Measurements from ENCODE around the gene ANKMY1.

ANKMY1 gene

GRCh38 chr2:240600451-240600961, 42.7 kb upstream of the ANKMY1 start:
- Histone ChIP-seq H3K4me3 (ENCODE audit: low read depth, low read length) (no peak overlapping the region), H3K36me3 (peaks cover 20% of the 10 kb centered on the region), H3K27me3 (ENCODE audit: insufficient read depth, low read depth, severe bottlenecking) (no peaks in the 10 kb centered on the region), H3K27ac (no peak overlapping the region), H3K9me3 (ENCODE audit: severe bottlenecking) (no peaks in the 10 kb centered on the region)
- TF ChIP-seq, protein P1, sequence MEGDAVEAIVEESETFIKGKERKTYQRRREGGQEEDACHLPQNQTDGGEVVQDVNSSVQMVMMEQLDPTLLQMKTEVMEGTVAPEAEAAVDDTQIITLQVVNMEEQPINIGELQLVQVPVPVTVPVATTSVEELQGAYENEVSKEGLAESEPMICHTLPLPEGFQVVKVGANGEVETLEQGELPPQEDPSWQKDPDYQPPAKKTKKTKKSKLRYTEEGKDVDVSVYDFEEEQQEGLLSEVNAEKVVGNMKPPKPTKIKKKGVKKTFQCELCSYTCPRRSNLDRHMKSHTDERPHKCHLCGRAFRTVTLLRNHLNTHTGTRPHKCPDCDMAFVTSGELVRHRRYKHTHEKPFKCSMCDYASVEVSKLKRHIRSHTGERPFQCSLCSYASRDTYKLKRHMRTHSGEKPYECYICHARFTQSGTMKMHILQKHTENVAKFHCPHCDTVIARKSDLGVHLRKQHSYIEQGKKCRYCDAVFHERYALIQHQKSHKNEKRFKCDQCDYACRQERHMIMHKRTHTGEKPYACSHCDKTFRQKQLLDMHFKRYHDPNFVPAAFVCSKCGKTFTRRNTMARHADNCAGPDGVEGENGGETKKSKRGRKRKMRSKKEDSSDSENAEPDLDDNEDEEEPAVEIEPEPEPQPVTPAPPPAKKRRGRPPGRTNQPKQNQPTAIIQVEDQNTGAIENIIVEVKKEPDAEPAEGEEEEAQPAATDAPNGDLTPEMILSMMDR (IDR thresholded peaks at IDR 0.05; ENCODE audit: low read depth, low read length), result no peak
- DNase-seq, result peak; percentile 6

- Histone ChIP-seq H3K4me3 (ENCODE audit: low read depth, low read length) (no peak overlapping the region), H3K36me3 (peaks cover 23% of the 10 kb centered on the region), H3K9me3 (ENCODE audit: severe bottlenecking) (no peaks in the 10 kb centered on the region), H3K27ac (no peak overlapping the region), H3K27me3 (ENCODE audit: insufficient read depth, low read depth, severe bottlenecking) (no peaks in the 10 kb centered on the region)
- TF ChIP-seq, protein P1 (IDR thresholded peaks at IDR 0.05; ENCODE audit: low read depth, low read length), result no peak
- no peak for DNase-seq
These were observed 41.4 kb upstream of the ANKMY1 start for GRCh38 chr2:240599141-240599583.

DNA sequence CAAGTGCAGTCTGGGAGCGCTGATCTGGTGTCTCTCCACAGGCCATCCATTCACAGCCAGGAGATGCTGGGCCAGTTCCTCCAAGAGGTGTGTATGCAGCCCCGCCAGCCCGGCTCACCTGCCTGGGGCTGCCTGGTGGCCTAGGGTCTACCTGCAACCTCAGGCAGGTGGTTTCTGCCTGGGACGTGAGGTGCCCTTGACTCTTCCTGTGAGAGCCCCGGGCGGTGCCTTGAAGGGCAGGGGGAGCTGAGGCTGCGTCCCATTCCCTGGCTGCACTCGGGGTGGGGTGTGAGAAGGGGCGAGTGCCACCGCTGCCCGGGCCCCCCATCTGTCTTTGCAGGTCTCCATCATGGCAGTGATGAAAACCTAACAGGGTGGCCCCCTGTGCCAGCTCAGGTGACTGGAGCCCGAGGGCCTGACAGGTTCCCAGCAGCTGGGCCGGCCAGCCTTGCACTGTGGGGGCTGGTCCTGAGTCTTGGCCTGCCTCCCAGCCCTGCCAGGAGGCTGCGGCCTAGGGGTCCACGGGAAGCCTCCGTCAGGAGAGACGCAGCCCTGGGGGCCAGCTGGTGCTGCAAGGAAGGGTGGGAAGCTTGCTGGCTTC, 40.6 kb upstream of the ANKMY1 start:
- H3K36me3 ChIP-seq, result peaks cover 23% of the 10 kb centered on the region

DNA sequence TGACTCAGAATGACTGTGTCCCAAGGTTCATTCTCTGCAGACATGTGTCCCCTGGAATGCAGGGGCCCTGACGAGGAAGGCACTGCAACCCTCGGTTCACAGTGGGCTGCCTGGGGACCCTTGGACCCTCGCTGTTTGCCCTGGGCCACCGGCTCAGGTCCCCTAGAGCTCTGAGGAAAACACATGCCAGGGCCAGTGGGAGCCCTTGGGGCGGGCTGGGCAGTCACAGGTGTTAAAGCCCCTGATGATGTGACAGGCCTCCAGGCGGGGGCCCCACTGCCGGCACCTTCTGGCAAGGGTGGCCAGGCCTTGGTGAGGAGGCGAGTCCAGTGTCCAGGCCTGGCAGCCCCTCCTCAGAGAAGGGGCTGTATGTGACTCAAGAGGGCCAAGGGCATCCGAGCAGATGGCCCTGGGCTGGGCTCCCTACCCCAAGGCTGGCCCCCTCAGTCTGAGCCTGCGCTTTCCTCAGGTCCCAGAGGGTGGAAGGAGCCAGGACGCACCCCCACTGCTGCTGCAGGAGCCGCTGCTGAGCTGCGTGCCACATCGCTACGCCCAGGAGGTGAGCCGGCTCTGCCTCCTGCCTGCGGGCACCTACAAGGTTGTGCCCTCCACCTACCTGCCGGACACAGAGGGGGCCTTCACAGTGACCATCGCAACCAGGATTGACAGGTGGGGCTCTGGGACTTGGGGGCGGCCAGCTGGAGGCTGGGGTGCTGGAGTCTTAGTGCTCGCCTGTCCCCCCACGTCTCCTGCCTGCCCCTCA, 39.8 kb upstream of the ANKMY1 start:
- TF ChIP-seq, protein P1 (IDR thresholded peaks at IDR 0.05; ENCODE audit: low read depth, low read length), result no peak
- Histone ChIP-seq H3K27ac (no peak overlapping the region), H3K9me3 (ENCODE audit: severe bottlenecking) (no peaks in the 10 kb centered on the region), H3K36me3 (peaks cover 27% of the 10 kb centered on the region), H3K4me3 (ENCODE audit: low read depth, low read length) (no peak overlapping the region), H3K27me3 (ENCODE audit: insufficient read depth, low read depth, severe bottlenecking) (no peaks in the 10 kb centered on the region)
- DNase-seq, result peak; percentile 5

More for the DNA sequence above, 40.6 kb upstream of the ANKMY1 start:
- no peaks in the 10 kb centered on the region for H3K9me3 ChIP-seq (ENCODE audit: severe bottlenecking)
- peak; percentile 3 for DNase-seq
- no peaks in the 10 kb centered on the region for H3K27me3 ChIP-seq (ENCODE audit: insufficient read depth, low read depth, severe bottlenecking)
- H3K27ac ChIP-seq, result no peak overlapping the region
- TF ChIP-seq, protein P1 (IDR thresholded peaks at IDR 0.05; ENCODE audit: low read depth, low read length), result no peak
- H3K4me3 ChIP-seq (ENCODE audit: low read depth, low read length), result no peak overlapping the region

DNA sequence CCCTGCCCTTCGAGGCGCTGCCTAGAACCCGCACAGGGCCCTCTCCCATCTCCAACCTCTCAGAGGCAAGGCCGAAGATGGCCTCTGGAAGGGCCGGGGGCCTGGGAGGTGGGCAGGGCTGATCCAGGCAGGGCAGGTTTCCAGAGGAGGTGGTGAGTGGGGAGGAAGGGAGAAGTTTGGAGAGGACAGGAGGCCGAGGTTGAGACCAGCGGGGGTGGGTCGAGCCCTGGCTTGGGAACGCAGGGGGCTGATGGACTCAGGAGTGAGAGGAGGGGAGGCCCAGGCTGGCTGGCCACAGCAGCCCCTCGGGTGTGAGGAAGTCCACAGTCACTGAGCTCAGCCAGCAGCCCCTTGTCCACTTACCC, 39.2 kb upstream of the ANKMY1 start:
- Histone ChIP-seq H3K27ac (no peak overlapping the region), H3K4me3 (ENCODE audit: low read depth, low read length) (no peak overlapping the region), H3K27me3 (ENCODE audit: insufficient read depth, low read depth, severe bottlenecking) (no peaks in the 10 kb centered on the region), H3K9me3 (ENCODE audit: severe bottlenecking) (no peaks in the 10 kb centered on the region), H3K36me3 (peaks cover 33% of the 10 kb centered on the region)
- DNase-seq, result peak; percentile 4
- TF ChIP-seq, protein P1 (IDR thresholded peaks at IDR 0.05; ENCODE audit: low read depth, low read length), result no peak
